Measurements from ENCODE around the gene NTMT2. TPM values are rescaled to one million over a fixed set of nuclear protein-coding genes. Genes with fewer than 3 reads are reported as not detected.

NTMT2 gene
- total RNA-seq, 1 donor from 2014 or later, result not detected

DNA sequence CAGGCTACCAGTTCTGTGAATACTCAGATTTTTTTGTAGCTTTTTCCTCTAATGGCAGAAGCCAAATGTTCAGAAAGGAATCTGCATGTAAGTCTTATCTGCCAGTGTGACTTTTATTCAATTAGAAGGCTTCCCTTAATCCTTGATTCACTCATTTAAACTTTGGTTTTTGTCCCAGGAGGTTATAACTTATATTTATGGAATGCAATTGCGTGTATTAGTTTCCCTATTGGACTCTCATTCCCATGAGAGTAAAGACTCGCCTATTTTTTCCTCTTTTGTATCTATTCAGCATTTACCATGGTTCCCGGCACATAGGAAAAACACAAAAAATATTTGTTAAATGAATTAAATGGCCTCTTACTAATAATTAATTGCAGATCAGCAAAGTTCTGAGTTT is 3.5 kb downstream of the NTMT2 start:
- no peak for DNase-seq (ENCODE audit: low spot score in 2 of 2, unreplicated experiment in 2 of 2)
- Mint-ChIP-seq H3K4me3 (no peak overlapping the region), H3K27me3 (ENCODE audit: low read depth) (no peaks in the 10 kb centered on the region), H3K4me1 (peaks cover 22% of the 10 kb centered on the region), H3K27ac (no peak overlapping the region), H3K36me3 (no peaks in the 10 kb centered on the region), H3K9me3 (peaks cover 19% of the 10 kb centered on the region)
- TF ChIP-seq, protein P1, sequence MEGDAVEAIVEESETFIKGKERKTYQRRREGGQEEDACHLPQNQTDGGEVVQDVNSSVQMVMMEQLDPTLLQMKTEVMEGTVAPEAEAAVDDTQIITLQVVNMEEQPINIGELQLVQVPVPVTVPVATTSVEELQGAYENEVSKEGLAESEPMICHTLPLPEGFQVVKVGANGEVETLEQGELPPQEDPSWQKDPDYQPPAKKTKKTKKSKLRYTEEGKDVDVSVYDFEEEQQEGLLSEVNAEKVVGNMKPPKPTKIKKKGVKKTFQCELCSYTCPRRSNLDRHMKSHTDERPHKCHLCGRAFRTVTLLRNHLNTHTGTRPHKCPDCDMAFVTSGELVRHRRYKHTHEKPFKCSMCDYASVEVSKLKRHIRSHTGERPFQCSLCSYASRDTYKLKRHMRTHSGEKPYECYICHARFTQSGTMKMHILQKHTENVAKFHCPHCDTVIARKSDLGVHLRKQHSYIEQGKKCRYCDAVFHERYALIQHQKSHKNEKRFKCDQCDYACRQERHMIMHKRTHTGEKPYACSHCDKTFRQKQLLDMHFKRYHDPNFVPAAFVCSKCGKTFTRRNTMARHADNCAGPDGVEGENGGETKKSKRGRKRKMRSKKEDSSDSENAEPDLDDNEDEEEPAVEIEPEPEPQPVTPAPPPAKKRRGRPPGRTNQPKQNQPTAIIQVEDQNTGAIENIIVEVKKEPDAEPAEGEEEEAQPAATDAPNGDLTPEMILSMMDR (IDR thresholded peaks at IDR 0.05; ENCODE audit: unreplicated experiment), result no peak

DNA sequence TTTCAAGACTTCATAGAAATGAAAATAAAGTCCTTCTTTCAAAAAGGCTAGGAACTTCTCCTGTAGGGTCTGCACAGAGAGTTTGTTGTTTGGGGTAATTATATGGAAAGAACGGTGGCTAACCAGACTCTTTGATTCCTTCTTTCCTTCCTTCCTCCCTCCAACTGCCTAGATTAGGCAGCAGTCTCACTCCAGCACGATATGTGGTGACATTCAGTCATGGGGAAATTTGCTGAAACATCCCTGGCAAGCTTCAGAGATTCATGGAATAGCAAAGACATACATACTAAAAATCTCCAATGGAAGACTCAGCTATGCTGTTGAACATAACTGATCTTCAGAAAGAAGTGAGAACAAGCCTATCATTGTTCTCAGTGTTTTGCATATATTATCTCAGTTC is 4.3 kb downstream of the NTMT2 start:
- Mint-ChIP-seq H3K9me3 (peaks cover 13% of the 10 kb centered on the region), H3K27ac (no peak overlapping the region), H3K4me3 (no peak overlapping the region), H3K27me3 (ENCODE audit: low read depth) (no peaks in the 10 kb centered on the region), H3K36me3 (no peaks in the 10 kb centered on the region), H3K4me1 (peaks cover 21% of the 10 kb centered on the region)
- TF ChIP-seq, protein P1 (IDR thresholded peaks at IDR 0.05; ENCODE audit: unreplicated experiment), result no peak
- DNase-seq (ENCODE audit: low spot score in 2 of 2, unreplicated experiment in 2 of 2), result no peak

DNA sequence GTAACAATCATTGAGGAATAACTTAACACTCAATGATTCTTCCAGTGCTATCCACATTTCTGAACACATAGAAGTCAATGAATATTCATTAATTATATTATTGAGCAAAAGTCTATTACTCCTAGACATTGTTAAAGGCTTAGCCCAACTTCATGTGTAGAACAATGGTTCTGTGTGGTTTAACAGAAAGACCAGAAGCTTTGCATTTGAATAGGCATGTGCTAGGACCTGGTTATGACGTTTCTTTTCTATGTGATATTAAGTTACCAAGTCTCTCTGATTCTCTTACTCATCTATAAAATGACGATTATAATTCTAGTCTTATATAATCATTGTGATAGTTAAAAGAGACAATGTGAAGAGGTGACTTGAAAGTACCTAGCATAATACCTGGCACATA is 5.2 kb downstream of the NTMT2 start:
- peaks cover 17% of the 10 kb centered on the region for H3K9me3 Mint-ChIP-seq
- no peak overlapping the region for H3K27ac Mint-ChIP-seq
- no peak overlapping the region for H3K4me3 Mint-ChIP-seq
- H3K27me3 Mint-ChIP-seq (ENCODE audit: low read depth), result no peaks in the 10 kb centered on the region
- peaks cover 13% of the 10 kb centered on the region for H3K4me1 Mint-ChIP-seq
- H3K36me3 Mint-ChIP-seq, result no peaks in the 10 kb centered on the region
- TF ChIP-seq, protein P1 (IDR thresholded peaks at IDR 0.05; ENCODE audit: unreplicated experiment), result no peak
- no peak for DNase-seq (ENCODE audit: low spot score in 2 of 2, unreplicated experiment in 2 of 2)

DNA sequence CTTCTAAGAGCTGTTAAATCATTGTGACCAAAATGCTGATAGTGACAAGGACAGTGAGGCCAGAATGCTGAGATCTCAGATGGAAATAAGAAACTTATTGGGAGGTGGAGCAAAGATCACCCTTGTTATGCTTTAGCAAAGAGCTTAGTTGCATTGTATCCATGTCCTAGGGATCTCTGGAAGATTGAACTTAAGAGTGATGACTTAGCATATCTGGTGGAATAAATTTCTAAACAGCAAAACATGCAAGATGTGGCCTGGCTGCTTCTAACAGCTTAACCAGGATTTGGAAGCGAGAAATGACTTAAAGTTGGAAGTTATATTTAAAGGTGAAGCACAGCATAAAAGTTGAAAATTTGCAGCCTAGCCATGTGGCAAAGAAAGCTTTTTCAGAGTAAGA is 7.7 kb downstream of the NTMT2 start:
- Mint-ChIP-seq H3K9me3 (peaks cover 24% of the 10 kb centered on the region), H3K27me3 (ENCODE audit: low read depth) (no peaks in the 10 kb centered on the region), H3K4me3 (no peak overlapping the region), H3K4me1 (no peaks in the 10 kb centered on the region), H3K27ac (no peak overlapping the region), H3K36me3 (no peaks in the 10 kb centered on the region)
- TF ChIP-seq, protein P1 (IDR thresholded peaks at IDR 0.05; ENCODE audit: unreplicated experiment), result no peak
- DNase-seq (ENCODE audit: low spot score in 2 of 2, unreplicated experiment in 2 of 2), result no peak

DNA sequence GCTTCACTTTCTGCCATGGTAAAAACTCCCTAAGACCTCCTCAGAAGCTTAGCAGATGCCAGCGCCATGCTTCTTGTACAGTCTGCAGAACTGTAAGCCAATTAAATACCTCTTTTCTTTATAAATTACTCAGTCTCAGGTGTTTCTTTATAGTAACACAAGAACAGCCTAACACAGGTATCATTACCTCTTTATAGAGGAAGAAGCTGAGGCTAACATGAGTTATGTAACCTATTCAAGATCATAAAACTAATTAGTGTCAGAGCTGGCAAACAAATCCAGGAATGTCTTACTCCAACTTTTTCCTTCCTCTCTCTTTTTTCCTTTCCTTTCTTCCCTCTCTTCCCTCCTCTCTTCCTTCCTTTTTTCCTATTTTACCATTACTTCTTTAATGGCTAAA is 9.3 kb downstream of the NTMT2 start:
- Mint-ChIP-seq H3K36me3 (no peaks in the 10 kb centered on the region), H3K27me3 (ENCODE audit: low read depth) (no peaks in the 10 kb centered on the region), H3K27ac (no peak overlapping the region), H3K9me3 (peaks cover 30% of the 10 kb centered on the region), H3K4me1 (no peaks in the 10 kb centered on the region), H3K4me3 (no peak overlapping the region)
- TF ChIP-seq, protein P1 (IDR thresholded peaks at IDR 0.05; ENCODE audit: unreplicated experiment), result no peak
- DNase-seq (ENCODE audit: low spot score in 2 of 2, unreplicated experiment in 2 of 2), result no peak

DNA sequence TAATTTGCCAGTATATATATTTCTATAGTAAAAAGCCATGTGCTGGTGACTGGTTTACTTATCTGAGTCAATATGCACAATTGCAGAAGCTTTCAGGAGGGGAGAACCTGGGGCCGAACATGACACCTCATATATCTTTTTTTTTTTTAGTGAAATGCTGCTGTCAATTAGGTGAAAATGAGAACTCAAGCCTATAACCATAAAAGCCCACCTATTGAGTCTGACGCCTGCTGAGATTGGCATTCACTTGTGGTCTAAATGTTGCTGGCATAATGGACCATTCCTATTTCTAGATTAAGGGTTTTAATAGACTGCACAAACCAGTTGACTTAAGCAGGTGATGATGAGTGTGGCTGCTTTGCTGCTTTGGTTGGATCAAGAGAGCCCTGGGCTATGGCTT is 10.8 kb downstream of the NTMT2 start:
- H3K4me1 Mint-ChIP-seq, result no peaks in the 10 kb centered on the region
- TF ChIP-seq, protein P1 (IDR thresholded peaks at IDR 0.05; ENCODE audit: unreplicated experiment), result no peak
- H3K9me3 Mint-ChIP-seq, result peaks cover 30% of the 10 kb centered on the region
- no peak for DNase-seq (ENCODE audit: low spot score in 2 of 2, unreplicated experiment in 2 of 2)
- H3K27ac Mint-ChIP-seq, result no peak overlapping the region
- no peak overlapping the region for H3K4me3 Mint-ChIP-seq
- H3K36me3 Mint-ChIP-seq, result no peaks in the 10 kb centered on the region
- H3K27me3 Mint-ChIP-seq (ENCODE audit: low read depth), result no peaks in the 10 kb centered on the region

Measured in mesothelial cell of epicardium (in vitro differentiated cells).